ENCODE data around the gene SEMA3C. TPM values are rescaled to one million over a fixed set of nuclear protein-coding genes. Genes with fewer than 3 reads are reported as not detected.

Gene SEMA3C
- total and polyA plus RNA-seq, 11 donors: 11.7 to 110 (median 67.6) TPM

- WGBS, 4 donors: 69 to 73% (median 71%) methylated on average over 4 of the region's 4 CpGs
- Histone ChIP-seq H3K27ac (no peak overlapping the region), H3K4me3 (no peak overlapping the region), H3K27me3 (no peaks in the 10 kb centered on the region), H3K4me1 (peaks cover 0 to 30% (median 5%) of the 10 kb centered on the region in 12 donors), H3K9me3 (no peaks in the 10 kb centered on the region), H3K36me3 (no peaks in the 10 kb centered on the region)
- DNase-seq: no peak
- TF ChIP-seq POLR2A (IDR thresholded peaks at IDR 0.05) (no peak), CTCF (IDR thresholded peaks at IDR 0.05) (no peak)
- ATAC-seq: no peak
- intact Hi-C loops (cut with DNase I): no loop called here
These were observed 11.7 kb downstream of the SEMA3C start for GRCh38 chr7:80907141-80907601.

- no peaks in the 10 kb centered on the region for H3K36me3 ChIP-seq
- no peaks in the 10 kb centered on the region for H3K9me3 ChIP-seq
- no peak for ATAC-seq
- 28 to 61% (median 45%) methylated on average over 3 of the region's 3 CpGs for WGBS, 4 donors
- H3K4me3 ChIP-seq: no peak overlapping the region
- no peak for DNase-seq
- H3K27ac ChIP-seq: no peak overlapping the region
- peaks cover 0 to 38% (median 4%) of the 10 kb centered on the region in 12 donors for H3K4me1 ChIP-seq
- no peaks in the 10 kb centered on the region for H3K27me3 ChIP-seq
- intact Hi-C loops (cut with DNase I): no loop called here
- TF ChIP-seq POLR2A (IDR thresholded peaks at IDR 0.05): no peak
- TF ChIP-seq CTCF (IDR thresholded peaks at IDR 0.05): no peak
These were observed 13.5 kb downstream of the SEMA3C start for GRCh38 chr7:80905334-80905733.

- peaks cover 0 to 28% (median 2%) of the 10 kb centered on the region in 12 donors for H3K4me1 ChIP-seq
- intact Hi-C loops (cut with DNase I): no loop called here
- no peaks in the 10 kb centered on the region for H3K27me3 ChIP-seq
- TF ChIP-seq POLR2A (IDR thresholded peaks at IDR 0.05): no peak
- TF ChIP-seq CTCF (IDR thresholded peaks at IDR 0.05): no peak
- no peaks in the 10 kb centered on the region for H3K36me3 ChIP-seq
- WGBS, 4 donors: 86 to 93% (median 88%) methylated on average over 6 of the region's 6 CpGs
- ATAC-seq (no peak), DNase-seq (no peak)
- H3K27ac ChIP-seq: no peak overlapping the region
- no peak overlapping the region for H3K4me3 ChIP-seq
- no peaks in the 10 kb centered on the region for H3K9me3 ChIP-seq
These were observed 16.0 kb downstream of the SEMA3C start for GRCh38 chr7:80902716-80903308.

GRCh38 chr7:80902019-80902418, 16.8 kb downstream of the SEMA3C start:
- Histone ChIP-seq H3K4me3 (no peak overlapping the region), H3K27ac (peak overlapping the region in 2 of 12 donors; percentile 6 to 51), H3K9me3 (no peaks in the 10 kb centered on the region), H3K27me3 (no peaks in the 10 kb centered on the region), H3K36me3 (no peaks in the 10 kb centered on the region), H3K4me1 (peaks cover 0 to 27% (median 1%) of the 10 kb centered on the region in 12 donors)
- no peak for DNase-seq
- WGBS, 4 donors: 94 to 96% (median 95%) methylated on average over 1 of the region's 1 CpG
- no peak for TF ChIP-seq POLR2A (IDR thresholded peaks at IDR 0.05)
- TF ChIP-seq CTCF (IDR thresholded peaks at IDR 0.05): no peak
- no peak for ATAC-seq
- intact Hi-C loops (cut with DNase I): no loop called here
